Stimulated activated CD8-positive, alpha-beta memory T cell treated with anti-CD3 and anti-CD28 coated beads, Interleukin-15, amount 100 ng/mL, for 48 hours (primary cell): ENCODE results near the gene LGALS7.
A peak's percentile ranks its signal among the peaks of the same experiment; 100 is the strongest.
"Not testable (repeated sequence)": the region's sequence is repeated elsewhere in the genome, so short reads cannot be mapped to it uniquely, and the experiment has no call there.

Experiments
- DNase-seq, 2 donors: peaks; one replicate each; pipeline ENCODE4 v3.0.0-alpha.2; 2020; ENCODE audit warnings: low read depth in 2 of 2

Gene LGALS7

GRCh38 chr19:38774181-38774950 is 1.0 kb upstream of the LGALS7 start:
- no peak for DNase-seq

- DNase-seq: not testable (repeated sequence)
Observed at GRCh38 chr19:38771569-38771968, 1.7 kb downstream of the LGALS7 start.

- DNase-seq: not testable (repeated sequence)
Observed at GRCh38 chr19:38770949-38771275, 2.4 kb downstream of the LGALS7 start.

DNA sequence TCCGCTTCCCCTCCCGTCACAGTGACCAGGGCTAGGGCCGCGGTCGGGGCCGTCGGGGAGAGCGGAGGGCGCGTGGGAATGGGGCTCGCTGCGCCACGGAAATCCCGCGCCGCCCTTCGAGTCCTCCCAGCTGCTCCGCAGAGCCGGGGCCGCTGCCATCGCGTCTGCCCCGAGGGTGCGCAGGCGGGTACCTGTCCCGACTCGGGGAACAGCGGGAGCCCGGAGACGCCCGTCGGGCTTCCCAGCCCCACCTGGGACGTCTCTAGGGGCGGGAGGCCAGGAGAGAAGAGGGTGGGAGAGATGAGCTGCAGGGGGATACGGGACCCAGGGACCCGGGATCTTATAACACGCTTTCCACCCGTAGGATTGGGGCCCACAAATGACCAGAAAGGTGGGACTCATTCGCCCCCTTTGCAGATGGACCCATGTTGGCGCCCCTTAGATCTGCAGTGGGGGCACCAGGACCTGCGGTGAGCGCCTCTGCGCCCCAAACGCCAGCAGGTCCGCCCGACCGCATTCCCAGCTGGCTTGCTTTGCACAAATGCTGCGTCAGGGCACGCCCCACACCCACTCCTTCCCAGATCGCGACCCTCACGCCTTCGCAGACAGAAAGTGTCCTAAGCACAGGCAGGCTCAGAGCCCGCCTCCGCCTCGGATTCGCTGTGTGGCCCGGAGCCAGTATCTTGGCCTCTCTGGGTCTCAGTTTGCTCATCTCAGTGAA is 2.9 kb downstream of the LGALS7 start:
- not testable (repeated sequence) for DNase-seq

DNA sequence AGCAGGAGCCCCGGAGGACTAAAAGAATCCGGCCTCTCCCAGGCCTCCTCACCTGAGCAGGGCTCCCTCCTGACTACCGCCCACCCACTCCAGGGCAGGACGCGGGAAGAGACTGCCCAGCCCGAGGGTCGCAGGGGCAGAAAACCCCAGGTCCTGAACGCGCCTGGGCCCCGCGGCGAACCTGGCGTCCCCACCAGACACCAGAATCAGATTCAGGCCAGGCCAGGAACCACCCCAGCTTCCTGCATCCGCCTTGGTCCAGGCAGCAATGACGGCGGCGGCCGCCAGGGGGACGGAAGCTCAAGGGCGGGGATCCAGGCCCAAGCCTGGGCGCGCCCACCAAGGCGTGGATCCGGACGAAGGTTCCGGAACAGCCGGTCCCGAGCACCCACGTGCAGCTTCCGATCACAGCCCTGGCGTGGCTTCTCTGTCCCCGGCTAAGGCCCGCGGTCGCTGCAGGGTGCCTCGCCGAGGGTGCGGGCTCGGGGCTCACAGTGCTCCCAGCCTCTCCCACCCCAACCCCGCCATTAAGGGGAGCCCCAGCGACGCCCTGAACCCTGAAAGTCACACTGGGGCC is 3.6 kb downstream of the LGALS7 start:
- peak; percentile 81 to 82 for DNase-seq

DNA sequence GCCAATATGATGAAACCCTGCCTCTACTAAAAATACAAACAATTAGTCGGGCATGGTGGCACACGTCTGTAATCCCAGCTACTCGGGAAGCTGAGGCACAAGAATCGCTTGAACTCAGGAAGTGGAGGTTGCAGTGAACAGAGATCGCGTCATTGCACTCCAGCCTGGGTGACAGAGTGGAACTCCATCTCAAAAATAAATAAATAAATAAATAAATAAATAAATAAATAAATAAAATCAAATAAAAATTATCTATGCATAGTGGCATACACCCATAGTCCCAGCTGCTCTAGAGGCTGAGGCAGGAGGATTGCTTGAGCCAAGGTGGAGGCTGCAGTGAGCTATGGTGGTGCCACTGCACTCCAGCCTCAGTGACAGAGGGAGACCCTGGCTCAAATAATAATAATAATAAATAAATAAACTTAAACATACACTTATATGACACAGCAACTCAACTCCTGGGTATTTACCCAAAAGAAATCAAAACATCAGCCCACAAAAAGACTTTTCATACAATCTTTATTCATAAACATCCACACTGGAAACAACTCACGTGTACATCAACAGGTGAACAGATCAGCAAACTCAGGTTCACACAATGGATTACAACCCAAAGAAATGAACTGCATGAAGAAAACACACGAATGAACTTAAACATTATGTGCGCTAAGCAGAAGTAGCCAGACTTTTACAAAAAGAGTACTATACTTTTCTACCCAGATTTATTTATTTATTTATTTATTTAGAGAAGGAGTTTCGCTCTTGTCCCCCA is 6.9 kb downstream of the LGALS7 start:
- no peak for DNase-seq

DNA sequence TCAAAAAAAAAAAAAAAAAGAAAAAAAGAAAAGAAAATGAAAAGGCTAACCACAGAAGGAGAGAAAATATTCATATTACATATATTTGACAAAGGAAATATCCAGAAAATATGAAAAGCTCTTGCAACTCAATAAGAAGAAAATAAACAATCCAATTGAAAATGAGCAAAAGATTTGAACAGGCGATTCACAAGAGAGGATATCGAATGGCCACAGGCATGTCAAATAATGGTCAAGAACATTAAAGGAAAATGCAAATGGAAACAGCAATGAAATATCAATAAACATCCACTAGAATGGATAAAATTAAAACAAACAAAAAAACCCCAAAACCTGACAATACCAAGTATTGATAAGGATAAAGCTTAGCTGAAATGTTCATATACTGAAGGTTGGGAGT is 8.1 kb downstream of the LGALS7 start:
- no peak for DNase-seq

- no peak for DNase-seq
Observed at GRCh38 chr19:38763795-38764220, 9.5 kb downstream of the LGALS7 start.

GRCh38 chr19:38761884-38762389 is 11.4 kb downstream of the LGALS7 start:
- not testable (repeated sequence) for DNase-seq

- not testable (repeated sequence) for DNase-seq
Observed at GRCh38 chr19:38760805-38761517, 12.4 kb downstream of the LGALS7 start.

DNA sequence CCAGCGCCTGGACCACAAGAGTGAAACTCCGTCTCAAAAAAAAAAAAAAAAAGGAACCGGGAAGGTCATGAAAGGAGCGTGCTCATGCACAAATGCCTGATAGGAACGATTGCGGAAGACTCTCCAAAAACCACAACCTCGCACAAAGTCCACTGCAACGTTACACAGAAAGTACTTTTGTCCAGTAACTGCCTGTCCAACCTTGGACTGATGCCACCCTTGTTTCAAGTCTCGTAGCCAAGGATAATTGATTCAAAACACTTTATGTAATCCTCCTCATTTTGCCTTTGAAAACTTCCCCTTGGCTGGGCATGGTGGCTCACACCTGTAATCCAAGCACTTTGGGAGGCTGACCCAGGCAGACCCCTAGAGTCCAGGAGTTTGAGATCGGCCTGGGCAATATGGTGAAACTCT is 13.7 kb downstream of the LGALS7 start:
- no peak for DNase-seq

GRCh38 chr19:38754196-38754595 is 19.1 kb downstream of the LGALS7 start:
- not testable (repeated sequence) for DNase-seq

- DNase-seq: not testable (repeated sequence)
Observed at GRCh38 chr19:38753783-38754182, 19.5 kb downstream of the LGALS7 start.

DNA sequence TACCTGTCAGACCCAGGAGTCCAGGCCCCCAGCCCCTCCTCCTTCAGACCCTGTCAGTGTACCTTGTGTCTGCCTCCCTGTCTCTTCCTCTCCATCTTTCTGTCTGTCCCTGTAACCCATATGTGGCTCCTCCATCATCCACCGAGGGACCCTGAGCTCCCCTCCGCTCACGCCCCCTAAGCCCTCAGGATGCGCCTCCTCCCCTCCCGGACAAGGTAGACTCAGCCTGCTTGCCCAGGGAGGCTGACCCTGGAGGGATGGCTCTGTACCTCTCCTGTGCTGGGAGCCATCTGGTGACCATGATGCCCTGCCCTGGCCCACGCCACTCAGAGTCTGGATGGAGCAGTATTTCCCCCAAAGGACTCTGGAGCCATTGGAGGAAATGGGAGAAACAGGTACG is 28.0 kb downstream of the LGALS7 start:
- DNase-seq: no peak

- no peak for DNase-seq
Observed at GRCh38 chr19:38744874-38745273, 28.4 kb downstream of the LGALS7 start.

DNA sequence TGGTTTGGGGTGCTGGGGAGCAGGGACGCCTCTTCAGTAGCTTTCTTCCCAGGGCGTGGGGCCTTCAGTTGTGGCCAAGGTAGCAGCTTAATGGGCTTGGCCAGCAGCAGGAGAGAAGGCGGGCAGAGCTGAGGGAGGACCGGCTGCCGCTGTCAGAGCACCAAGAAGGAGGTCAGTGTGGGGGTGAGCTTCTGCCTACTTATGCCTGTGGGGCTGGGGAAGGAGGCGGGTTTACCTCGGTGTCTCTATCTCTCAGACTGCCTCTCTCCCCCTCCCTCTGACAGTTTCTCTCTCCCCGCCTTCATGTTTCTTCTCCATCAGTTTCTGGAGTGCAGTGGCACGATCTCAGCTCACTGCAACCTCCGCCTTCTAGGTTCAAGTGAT is 29.0 kb downstream of the LGALS7 start, which contains the start of gene CAPN12:
Gene CAPN12, minus strand, starts transcription at position 177 of the 384 bp plus-strand sequence. CDS start 309 bp downstream, outside the sequence.
- no peak for DNase-seq

DNA sequence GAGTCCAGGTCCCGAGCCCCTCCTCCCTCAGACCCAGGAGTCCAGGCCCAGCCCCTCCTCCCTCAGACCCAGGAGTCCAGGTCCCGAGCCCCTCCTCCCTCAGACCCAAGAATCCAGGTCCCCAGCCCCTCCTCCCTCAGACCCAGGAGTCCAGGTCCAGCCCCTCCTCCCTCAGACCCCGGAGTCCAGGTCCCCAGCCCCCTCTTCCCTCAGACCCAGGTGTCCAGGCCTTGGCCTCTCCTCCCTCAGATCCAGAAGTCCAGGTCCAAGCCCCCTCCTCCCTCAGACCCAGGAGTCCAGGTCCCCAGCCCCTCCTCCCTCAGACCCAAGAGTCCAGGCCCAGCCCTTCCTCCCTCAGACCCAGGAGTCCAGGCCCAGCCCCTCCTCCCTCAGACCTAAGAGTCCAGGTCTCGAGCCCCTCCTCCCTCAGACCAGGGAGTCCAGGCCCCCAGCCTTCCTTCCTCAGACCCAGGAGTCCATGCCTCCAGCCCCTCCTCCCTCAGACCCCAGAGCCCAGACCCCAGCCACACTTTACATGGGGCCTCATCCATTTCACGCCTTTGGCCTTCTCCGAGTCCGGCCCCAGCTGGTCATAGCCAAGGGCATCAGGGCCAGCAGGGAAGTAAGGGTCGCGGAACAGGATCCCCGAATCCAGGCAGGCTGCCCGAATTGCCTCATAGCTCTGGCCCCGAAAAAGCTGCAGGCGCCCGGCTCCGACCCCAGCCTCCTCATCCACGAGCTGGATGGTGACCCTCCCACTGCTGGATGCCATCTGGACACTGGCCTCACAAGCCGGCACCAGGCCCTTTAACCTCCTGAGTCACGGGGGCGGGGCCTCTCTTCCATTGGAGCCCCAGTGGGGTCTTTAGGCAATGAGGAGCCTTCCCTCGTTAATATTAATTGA is 29.7 kb downstream of the LGALS7 start:
- DNase-seq: no peak

DNA sequence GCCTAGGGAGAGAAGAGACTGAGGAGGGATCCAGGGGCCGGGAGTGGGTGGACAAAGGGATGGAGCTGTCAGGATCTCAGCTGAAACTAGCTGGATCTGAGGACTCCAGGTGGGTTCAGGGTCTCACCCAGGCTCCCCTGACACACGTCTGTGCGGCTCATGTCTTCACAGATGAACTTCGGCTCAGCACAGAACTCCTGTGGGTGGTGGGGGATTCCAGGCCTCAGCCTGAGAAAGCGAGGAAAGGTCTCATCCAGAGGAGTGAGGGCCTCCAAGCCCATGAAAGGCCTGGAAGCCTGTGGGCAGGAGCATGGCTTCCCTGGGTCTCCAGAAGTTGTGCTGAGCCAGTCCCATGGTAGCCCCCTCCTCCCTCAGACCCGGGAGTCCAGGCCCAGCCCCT is 30.4 kb downstream of the LGALS7 start:
- no peak for DNase-seq

DNA sequence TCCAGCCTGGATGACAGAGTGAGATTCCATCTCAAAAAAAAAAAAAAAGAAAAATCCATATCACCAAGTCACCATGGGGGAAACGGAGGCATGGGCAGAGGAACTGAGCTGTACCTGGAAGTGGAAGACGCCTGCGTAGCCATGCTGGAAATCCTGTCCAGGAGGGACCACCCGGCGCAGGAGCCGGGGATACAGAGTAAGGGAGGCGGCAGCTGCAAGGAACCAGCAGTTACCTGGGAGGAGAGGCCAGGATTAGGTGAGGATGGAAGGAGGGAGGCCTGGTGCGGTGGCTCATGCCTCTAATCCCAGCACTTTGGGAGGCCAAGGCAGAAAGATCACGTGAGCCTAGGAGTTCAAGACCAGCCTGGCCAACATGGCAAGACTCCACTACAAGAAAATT is 31.0 kb downstream of the LGALS7 start:
- no peak for DNase-seq

DNA sequence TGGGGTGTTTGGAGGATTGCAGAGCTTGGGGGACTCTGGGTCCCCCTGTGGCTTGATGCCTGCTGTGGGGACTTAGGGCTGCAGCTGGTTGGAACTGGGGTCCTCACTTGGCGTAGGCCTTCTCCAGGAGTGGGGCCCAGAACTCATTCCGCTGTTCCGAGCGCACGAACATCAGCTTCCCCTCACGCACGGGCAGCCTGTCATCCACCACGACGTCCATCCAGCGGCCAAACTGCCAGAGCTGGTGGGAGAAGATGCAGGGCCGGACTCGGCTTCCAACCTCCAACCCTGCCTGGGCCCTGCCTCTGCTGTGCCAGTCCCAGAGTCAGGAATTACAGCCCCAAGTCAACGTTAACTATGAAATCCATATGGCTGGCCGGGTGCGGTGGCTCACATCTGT is 31.6 kb downstream of the LGALS7 start:
- no peak for DNase-seq
